ENCODE results near the gene TMEM132E.

The TMEM132E gene

GRCh38 chr17:34606763-34607162 is 27.4 kb downstream of the TMEM132E start:
- no peak for DNase-seq (ENCODE audit: low read depth)

- no peak for DNase-seq (ENCODE audit: low read depth)
Observed at GRCh38 chr17:34607917-34608316, 28.5 kb downstream of the TMEM132E start.

GRCh38 chr17:34609210-34609609 is 29.8 kb downstream of the TMEM132E start:
- DNase-seq (ENCODE audit: low read depth) = no peak

GRCh38 chr17:34610039-34610438 is 30.7 kb downstream of the TMEM132E start:
- no peak for DNase-seq (ENCODE audit: low read depth)

GRCh38 chr17:34610506-34610905 is 31.1 kb downstream of the TMEM132E start:
- no peak for DNase-seq (ENCODE audit: low read depth)

- no peak for DNase-seq (ENCODE audit: low read depth)
Observed at GRCh38 chr17:34613064-34614019, 34.0 kb downstream of the TMEM132E start.

- DNase-seq (ENCODE audit: low read depth) = no peak
Observed at GRCh38 chr17:34614698-34615097, 35.3 kb downstream of the TMEM132E start.

GRCh38 chr17:34615326-34615725 is 35.9 kb downstream of the TMEM132E start:
- no peak for DNase-seq (ENCODE audit: low read depth)

GRCh38 chr17:34616148-34616547 is 36.8 kb downstream of the TMEM132E start:
- DNase-seq (ENCODE audit: low read depth) = no peak

GRCh38 chr17:34617398-34617797 is 38.0 kb downstream of the TMEM132E start:
- no peak for DNase-seq (ENCODE audit: low read depth)

GRCh38 chr17:34619687-34620217 is 40.4 kb downstream of the TMEM132E start:
- no peak for DNase-seq (ENCODE audit: low read depth)

- no peak for DNase-seq (ENCODE audit: low read depth)
Observed at GRCh38 chr17:34620458-34620857, 41.1 kb downstream of the TMEM132E start.

GRCh38 chr17:34622862-34623623 is 43.7 kb downstream of the TMEM132E start:
- DNase-seq (ENCODE audit: low read depth) = no peak

GRCh38 chr17:34623856-34624766 is 44.7 kb downstream of the TMEM132E start:
- no peak for DNase-seq (ENCODE audit: low read depth)

GRCh38 chr17:34624767-34625383 is 45.5 kb downstream of the TMEM132E start:
- no peak for DNase-seq (ENCODE audit: low read depth)

- no peak for DNase-seq (ENCODE audit: low read depth)
Observed at GRCh38 chr17:34626121-34626681, 46.8 kb downstream of the TMEM132E start.

- DNase-seq (ENCODE audit: low read depth) = no peak
Observed at GRCh38 chr17:34628879-34629278, 49.5 kb downstream of the TMEM132E start.

GRCh38 chr17:34633351-34633750 is 54.0 kb downstream of the TMEM132E start:
- no peak for DNase-seq (ENCODE audit: low read depth)

- DNase-seq (ENCODE audit: low read depth) = no peak
Observed at GRCh38 chr17:34633760-34634159, 54.4 kb downstream of the TMEM132E start.

- no peak for DNase-seq (ENCODE audit: low read depth)
Observed at GRCh38 chr17:34634551-34635160, 55.3 kb downstream of the TMEM132E start.

Measured in T follicular helper cell (primary cell).